Eye (tissue), 1 donor: ENCODE measurements around the gene ZNF682.
A peak's percentile ranks its signal among the peaks of the same experiment; 100 is the strongest.
"Not testable (repeated sequence)": the region's sequence is repeated elsewhere in the genome, so short reads cannot be mapped to it uniquely, and the experiment has no call there.

Source experiments
- DNase-seq: peaks from one replicate; pipeline ENCODE4 v3.0.0-alpha.2; 2015

ZNF682 gene

GRCh38 chr19:19966862-19967261 is 72.4 kb downstream of the ZNF682 start:
- no peak for DNase-seq

DNA sequence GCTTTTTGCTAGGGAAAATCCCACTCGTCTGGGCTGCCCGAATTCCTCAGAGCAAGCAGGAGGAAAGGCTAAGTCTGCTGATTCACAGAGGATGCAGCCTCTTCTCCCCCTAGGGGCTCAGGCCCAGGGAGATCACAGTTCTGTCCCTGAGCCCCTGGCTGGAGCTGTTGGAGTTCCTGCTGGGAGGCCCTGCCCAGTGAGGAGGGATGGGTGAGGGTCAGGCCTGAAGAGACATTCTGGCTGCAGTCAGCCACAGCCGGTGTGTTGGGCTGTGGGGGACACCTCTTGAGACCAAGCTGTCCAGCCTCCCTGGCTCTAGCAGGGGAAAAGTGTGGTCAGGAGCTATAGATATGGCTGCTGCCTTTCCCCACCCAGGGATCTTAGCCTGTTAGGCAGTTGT is 73.2 kb downstream of the ZNF682 start:
- not testable (repeated sequence) for DNase-seq

- no peak for DNase-seq
These were observed 74.9 kb downstream of the ZNF682 start for GRCh38 chr19:19964416-19964815.

DNA sequence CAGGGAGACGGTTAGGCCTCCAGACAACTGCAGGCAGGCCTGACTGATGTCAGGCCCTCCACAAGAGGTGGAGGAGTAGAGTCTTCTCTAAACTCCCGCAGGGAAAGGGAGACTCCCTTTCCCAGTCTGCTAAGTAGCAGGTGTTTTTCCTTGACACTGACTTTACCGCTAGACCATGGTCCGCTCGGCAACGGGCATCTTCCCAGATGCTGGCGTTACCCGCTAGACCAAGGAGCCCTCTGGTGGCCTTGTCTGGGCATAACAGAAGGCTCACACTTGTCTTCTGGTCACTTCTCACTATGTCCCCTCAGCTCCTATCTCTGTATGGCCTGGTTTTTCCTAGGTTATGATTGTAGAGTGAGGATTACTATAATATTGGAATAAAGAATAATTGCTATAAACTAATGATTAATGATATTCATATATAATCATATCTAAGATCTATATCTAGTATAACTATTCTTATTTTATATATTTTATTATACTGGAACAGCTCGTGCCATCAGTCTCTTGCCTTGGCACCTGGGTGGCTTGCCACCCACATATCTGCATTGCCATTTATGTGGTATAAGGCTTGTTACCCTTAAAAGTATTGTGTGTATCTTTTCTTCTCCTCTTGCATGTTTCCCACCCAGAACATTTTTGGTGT is 80.0 kb downstream of the ZNF682 start:
- peak; percentile 90 for DNase-seq

- DNase-seq: not testable (repeated sequence)
These were observed 81.5 kb downstream of the ZNF682 start for GRCh38 chr19:19957766-19958165.

DNA sequence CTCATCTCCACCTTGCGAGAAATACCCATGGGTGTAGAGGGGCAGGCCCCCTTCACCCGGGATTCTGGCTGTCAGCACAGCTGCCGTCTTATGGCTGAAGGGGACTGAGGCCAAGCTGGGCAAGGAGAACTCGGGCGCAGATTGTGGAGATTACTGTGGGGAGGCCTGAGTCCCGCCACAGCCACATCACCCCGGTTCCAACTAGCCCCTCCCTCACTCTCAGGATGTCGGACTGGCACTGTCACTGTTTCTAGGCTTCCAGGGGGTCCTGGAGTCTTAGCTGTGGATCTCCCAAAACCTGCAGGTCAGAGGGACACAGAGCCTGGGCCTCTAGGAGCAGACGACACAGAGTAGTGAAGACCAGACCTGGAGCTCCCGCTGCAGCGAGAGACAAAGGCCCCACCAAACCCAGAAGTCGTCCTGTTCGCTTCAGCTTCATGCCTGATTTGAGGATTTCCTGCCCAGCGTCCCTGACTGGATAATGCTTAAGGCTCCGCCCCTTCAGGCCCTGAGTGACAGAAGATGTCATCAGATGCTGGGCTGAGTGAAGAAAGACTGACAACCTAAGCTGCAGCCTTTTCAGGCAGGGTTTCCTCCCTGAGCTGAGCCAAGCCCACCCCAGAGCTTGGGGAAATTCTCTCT is 82.8 kb downstream of the ZNF682 start:
- DNase-seq: peak; percentile 92

GRCh38 chr19:19955208-19955607 is 84.1 kb downstream of the ZNF682 start:
- DNase-seq: no peak
